ENCODE results near the gene DPH3.

DPH3 gene

GRCh38 chr3:16233806-16234205 is 30.9 kb downstream of the DPH3 start:
- DNase-seq (ENCODE audit: low read depth) = no peak

GRCh38 chr3:16231983-16232382 is 32.8 kb downstream of the DPH3 start:
- DNase-seq (ENCODE audit: low read depth) = no peak

GRCh38 chr3:16229681-16230080 is 35.1 kb downstream of the DPH3 start:
- no peak for DNase-seq (ENCODE audit: low read depth)

GRCh38 chr3:16227566-16227965 is 37.2 kb downstream of the DPH3 start:
- no peak for DNase-seq (ENCODE audit: low read depth)

- DNase-seq (ENCODE audit: low read depth) = no peak
Observed at GRCh38 chr3:16224325-16224724, 40.4 kb downstream of the DPH3 start.

GRCh38 chr3:16222547-16222946 is 42.2 kb downstream of the DPH3 start:
- DNase-seq (ENCODE audit: low read depth) = no peak

GRCh38 chr3:16221990-16222389 is 42.8 kb downstream of the DPH3 start:
- no peak for DNase-seq (ENCODE audit: low read depth)

GRCh38 chr3:16219777-16220176 is 45.0 kb downstream of the DPH3 start:
- DNase-seq (ENCODE audit: low read depth) = no peak

GRCh38 chr3:16216373-16216935 is 48.3 kb downstream of the DPH3 start:
- DNase-seq (ENCODE audit: low read depth) = no peak

GRCh38 chr3:16214366-16214765 is 50.4 kb downstream of the DPH3 start:
- no peak for DNase-seq (ENCODE audit: low read depth)

- DNase-seq (ENCODE audit: low read depth) = no peak
Observed at GRCh38 chr3:16211176-16211904, 53.4 kb downstream of the DPH3 start.

All from activated gamma-delta T cell treated with anti-CD3 and anti-CD28 coated beads, Interleukin-2, amount 50 U/mL, for 16 hours (primary cell).